ENCODE results near the gene BHMT2.

GRCh38 chr5:79109527-79110492 lies 40.2 kb downstream of the BHMT2 start:
- peak in 3 of 6 experiments; percentile 25 to 35 (median 34) for TF ChIP-seq CTCF (IDR thresholded peaks at IDR 0.05)
- no peak for TF ChIP-seq POLR2A (IDR thresholded peaks at IDR 0.05)

All from Peyer's patch (tissue), 4 donors.